ENCODE data around the gene DPPA5.
"Not testable (repeated sequence)": the region's sequence is repeated elsewhere in the genome, so short reads cannot be mapped to it uniquely, and the experiment has no call there.

DPPA5 gene

GRCh38 chr6:73353636-73354593, at the start of gene DPPA5:
TSS of gene DPPA5 (minus strand) at chr6:73354276. CDS start at chr6:73354225, 51 bp downstream.
- DNase-seq = no peak

GRCh38 chr6:73400656-73401055, 46.6 kb upstream of the DPPA5 start:
- no peak for DNase-seq

GRCh38 chr6:73395875-73396274, 41.8 kb upstream of the DPPA5 start:
- no peak for DNase-seq

- no peak for DNase-seq
Observed at GRCh38 chr6:73394577-73395354, 40.7 kb upstream of the DPPA5 start, which contains the start of gene DDX43. TSS of gene DDX43 (plus strand) at chr6:73394828. CDS start at chr6:73394906, 78 bp downstream.

GRCh38 chr6:73393278-73393677, 39.2 kb upstream of the DPPA5 start:
- no peak for DNase-seq

- peak; percentile 44 for DNase-seq
Observed at GRCh38 chr6:73392188-73392587, 38.1 kb upstream of the DPPA5 start.

- no peak for DNase-seq
Observed at GRCh38 chr6:73391675-73392074, 37.6 kb upstream of the DPPA5 start.

- DNase-seq = peak; percentile 97
Observed at GRCh38 chr6:73389854-73390253, 35.8 kb upstream of the DPPA5 start.

- peak; percentile 100 for DNase-seq
Observed at GRCh38 chr6:73388800-73389512, 34.9 kb upstream of the DPPA5 start.

- no peak for DNase-seq
Observed at GRCh38 chr6:73388433-73388799, 34.3 kb upstream of the DPPA5 start.

- no peak for DNase-seq
Observed at GRCh38 chr6:73382462-73383113, 28.5 kb upstream of the DPPA5 start.

- not testable (repeated sequence) for DNase-seq
Observed at GRCh38 chr6:73381531-73381930, 27.5 kb upstream of the DPPA5 start.

- DNase-seq = no peak
Observed at GRCh38 chr6:73377225-73377624, 23.1 kb upstream of the DPPA5 start.

- DNase-seq = no peak
Observed at GRCh38 chr6:73375216-73375615, 21.1 kb upstream of the DPPA5 start.

GRCh38 chr6:73372516-73372915, 18.4 kb upstream of the DPPA5 start:
- no peak for DNase-seq

- DNase-seq = no peak
Observed at GRCh38 chr6:73371984-73372383, 17.9 kb upstream of the DPPA5 start.

- no peak for DNase-seq
Observed at GRCh38 chr6:73369563-73369962, 15.5 kb upstream of the DPPA5 start, which contains the start of gene OOEP. TSS of gene OOEP (minus strand) at chr6:73369897. CDS start at chr6:73369792, 105 bp downstream.

- DNase-seq = no peak
Observed at GRCh38 chr6:73369157-73369556, 15.1 kb upstream of the DPPA5 start.

GRCh38 chr6:73368675-73369074, 14.6 kb upstream of the DPPA5 start:
- no peak for DNase-seq

- no peak for DNase-seq
Observed at GRCh38 chr6:73367761-73368355, 13.8 kb upstream of the DPPA5 start.

- DNase-seq = no peak
Observed at GRCh38 chr6:73364549-73364948, 10.5 kb upstream of the DPPA5 start.

- no peak for DNase-seq
Observed at GRCh38 chr6:73364121-73364520, 10.0 kb upstream of the DPPA5 start.

Measured in RPMI8226 (cell line).